ENCODE data around the gene OGG1. TPM values are rescaled to one million over a fixed set of nuclear protein-coding genes. Genes with fewer than 3 reads are reported as not detected.

OGG1 gene
- total and polyA plus RNA-seq, 9 of the 15 experiments (the other 6 are each of a cell fraction or from before 2014, with no cell fraction given), result 6.6 to 33.0 (median 24.4) TPM

- TF ChIP-seq TAF1 (IDR thresholded peaks at IDR 0.05; ENCODE audit: control insufficient read depth, extremely low read depth, insufficient read depth, low read length, severe bottlenecking) (peak; percentile 83), ZEB2 (IDR thresholded peaks at IDR 0.05) (0 out of 2 replicates have a peak, but pooled peaks have one; percentile 11), ZNF354B (CRISPR knock-in tag; IDR thresholded peaks at IDR 0.05) (no peak), SNAPC5 (CRISPR knock-in tag; IDR thresholded peaks at IDR 0.05) (no peak), RAD51 (IDR thresholded peaks at IDR 0.05; ENCODE audit: borderline replicate concordance, low read depth) (0 out of 2 replicates have a peak, but pooled peaks have one; percentile 6), ASH1L (IDR thresholded peaks at IDR 0.05; ENCODE audit: borderline replicate concordance, low read depth, partially characterized antibody) (peak; percentile 48), HMGXB4 (CRISPR knock-in tag; IDR thresholded peaks at IDR 0.05) (no peak), MED1 (CRISPR knock-in tag; IDR thresholded peaks at IDR 0.05; ENCODE audit: borderline replicate concordance) (no peak), ZNF584 (CRISPR knock-in tag; IDR thresholded peaks at IDR 0.05; ENCODE audit: low read depth) (no peak), ZFX (CRISPR knock-in tag; IDR thresholded peaks at IDR 0.05) (peak; percentile 84), CTCF (IDR thresholded peaks at IDR 0.05 in 2 of 3, conservative IDR thresholded peaks at IDR 0.05 in 1 of 3; ENCODE audit: insufficient read depth in 2 of 3, low read depth in 1 of 3, low read length in 3 of 3) (peak in 2 of 3 experiments; percentile 9 to 19; a peak in 3 of 6 replicates), L3MBTL2 (IDR thresholded peaks at IDR 0.05) (peak; percentile 81), ZNF140 (CRISPR knock-in tag; IDR thresholded peaks at IDR 0.05) (no peak), SMARCA4 (IDR thresholded peaks at IDR 0.05) (peak; percentile 35; the same call in 1 of the 2 replicates), RNF2 (IDR thresholded peaks at IDR 0.05) (0 out of 2 replicates have a peak, but pooled peaks have one; percentile 49), ZBTB49 (CRISPR knock-in tag; IDR thresholded peaks at IDR 0.05; ENCODE audit: borderline replicate concordance) (0 out of 2 replicates have a peak, but pooled peaks have one; percentile 32), STAT5A (IDR thresholded peaks at IDR 0.05; ENCODE audit: borderline replicate concordance, low read length) (peak; percentile 28; the same call in 1 of the 2 replicates), RBM25 (IDR thresholded peaks at IDR 0.05; ENCODE audit: low read depth, low read length, severe bottlenecking) (peak; percentile 37), FOXO4 (CRISPR knock-in tag; IDR thresholded peaks at IDR 0.05) (no peak)
Observed at GRCh38 chr3:9749645-9750555, at the start of gene OGG1 (continued).
